ENCODE measurements around the gene DTX3.

DTX3 gene

DNA sequence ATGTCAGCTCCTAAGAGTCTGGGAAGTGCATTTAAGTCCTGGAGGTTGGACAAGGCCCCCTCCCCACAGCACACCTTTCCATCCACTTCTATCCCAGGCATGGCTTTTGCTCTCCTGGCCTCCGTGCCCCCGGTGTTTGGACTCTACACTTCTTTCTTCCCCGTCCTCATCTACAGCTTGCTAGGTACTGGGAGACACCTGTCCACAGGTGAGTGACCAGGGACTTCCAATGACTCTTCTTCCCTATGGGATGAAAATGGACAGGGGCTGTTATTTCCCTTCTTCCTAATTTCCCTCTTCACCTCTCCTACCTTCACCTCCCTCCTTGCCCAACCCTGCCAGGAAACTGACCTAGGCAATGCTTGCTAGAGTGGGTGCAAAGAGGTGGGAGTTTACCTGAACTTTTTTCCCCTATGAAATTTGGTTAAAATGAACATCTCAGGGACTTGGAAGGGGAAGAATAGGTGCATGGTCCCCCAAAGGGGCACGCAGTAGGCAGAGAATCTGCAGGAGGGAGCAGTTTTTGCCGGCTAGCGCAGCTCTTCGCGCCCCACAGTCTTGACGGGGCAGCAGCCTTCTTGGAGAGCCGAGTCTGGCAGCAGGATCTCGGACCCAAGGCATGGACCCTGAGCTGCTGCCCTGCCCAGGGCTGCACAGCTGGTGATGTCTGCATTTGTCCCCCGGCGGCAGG lies 15.8 kb downstream of the DTX3 start:
- no peak for DNase-seq (ENCODE audit: low spot score)

DNA sequence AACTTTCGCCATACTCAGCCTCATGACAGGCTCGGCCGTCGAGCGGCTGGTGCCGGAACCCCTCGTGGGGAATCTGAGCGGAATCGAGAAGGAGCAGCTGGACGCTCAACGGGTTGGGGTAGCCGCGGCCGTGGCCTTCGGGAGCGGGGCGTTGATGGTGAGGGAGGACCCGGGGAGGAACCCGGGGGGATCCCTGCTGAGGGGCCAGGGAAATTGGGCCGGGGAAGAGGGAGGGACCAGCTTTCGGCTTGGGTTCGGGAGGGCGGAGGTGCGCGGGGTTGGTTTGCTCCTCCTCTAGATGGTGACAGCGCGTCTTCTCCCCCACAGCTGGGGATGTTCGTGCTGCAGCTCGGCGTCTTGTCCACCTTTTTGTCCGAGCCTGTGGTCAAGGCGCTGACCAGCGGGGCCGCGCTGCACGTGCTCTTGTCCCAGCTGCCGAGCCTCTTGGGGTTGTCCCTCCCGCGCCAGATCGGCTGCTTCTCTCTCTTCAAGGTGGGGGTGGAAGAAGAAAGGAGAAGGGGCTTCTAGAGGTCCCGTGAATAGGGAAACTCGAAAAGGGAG lies 16.4 kb downstream of the DTX3 start:
- no peak for DNase-seq (ENCODE audit: low spot score)

DNA sequence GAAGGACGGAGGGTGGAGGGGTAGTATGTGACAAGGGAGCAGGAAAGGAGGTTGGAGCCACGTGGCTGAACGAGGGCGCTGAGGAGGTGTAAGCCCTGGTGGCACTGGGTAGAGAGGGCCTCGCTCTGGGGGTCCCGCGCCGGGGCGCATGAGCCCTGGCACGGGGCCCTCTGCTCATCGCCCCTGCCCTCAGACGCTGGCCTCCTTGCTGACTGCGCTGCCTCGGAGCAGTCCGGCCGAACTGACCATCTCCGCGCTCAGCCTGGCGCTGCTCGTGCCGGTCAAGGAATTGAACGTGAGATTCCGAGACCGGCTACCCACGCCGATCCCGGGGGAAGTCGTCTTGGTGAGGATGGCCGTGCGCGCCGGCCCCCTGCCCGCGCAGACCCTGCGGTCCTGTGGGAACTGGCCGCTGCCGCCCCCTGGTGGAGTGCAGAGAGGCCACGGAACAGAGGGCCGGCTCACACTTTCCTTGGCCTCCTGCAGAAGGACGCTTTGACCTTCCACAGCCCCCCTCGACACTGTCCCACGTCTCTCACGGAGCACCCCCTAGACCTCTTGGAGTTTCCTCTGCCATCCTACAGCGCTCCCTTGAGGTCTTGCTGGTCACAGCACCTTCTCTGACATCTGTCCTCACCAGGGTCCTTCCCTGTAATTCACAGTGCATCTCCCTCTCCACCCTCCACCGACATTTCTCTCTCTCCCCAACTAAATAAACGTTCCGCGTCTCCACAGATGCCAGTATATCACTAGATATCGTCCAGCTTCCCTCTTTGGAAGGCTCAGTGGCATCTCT lies 17.1 kb downstream of the DTX3 start:
- peak; percentile 41 for DNase-seq (ENCODE audit: low spot score)

DNA sequence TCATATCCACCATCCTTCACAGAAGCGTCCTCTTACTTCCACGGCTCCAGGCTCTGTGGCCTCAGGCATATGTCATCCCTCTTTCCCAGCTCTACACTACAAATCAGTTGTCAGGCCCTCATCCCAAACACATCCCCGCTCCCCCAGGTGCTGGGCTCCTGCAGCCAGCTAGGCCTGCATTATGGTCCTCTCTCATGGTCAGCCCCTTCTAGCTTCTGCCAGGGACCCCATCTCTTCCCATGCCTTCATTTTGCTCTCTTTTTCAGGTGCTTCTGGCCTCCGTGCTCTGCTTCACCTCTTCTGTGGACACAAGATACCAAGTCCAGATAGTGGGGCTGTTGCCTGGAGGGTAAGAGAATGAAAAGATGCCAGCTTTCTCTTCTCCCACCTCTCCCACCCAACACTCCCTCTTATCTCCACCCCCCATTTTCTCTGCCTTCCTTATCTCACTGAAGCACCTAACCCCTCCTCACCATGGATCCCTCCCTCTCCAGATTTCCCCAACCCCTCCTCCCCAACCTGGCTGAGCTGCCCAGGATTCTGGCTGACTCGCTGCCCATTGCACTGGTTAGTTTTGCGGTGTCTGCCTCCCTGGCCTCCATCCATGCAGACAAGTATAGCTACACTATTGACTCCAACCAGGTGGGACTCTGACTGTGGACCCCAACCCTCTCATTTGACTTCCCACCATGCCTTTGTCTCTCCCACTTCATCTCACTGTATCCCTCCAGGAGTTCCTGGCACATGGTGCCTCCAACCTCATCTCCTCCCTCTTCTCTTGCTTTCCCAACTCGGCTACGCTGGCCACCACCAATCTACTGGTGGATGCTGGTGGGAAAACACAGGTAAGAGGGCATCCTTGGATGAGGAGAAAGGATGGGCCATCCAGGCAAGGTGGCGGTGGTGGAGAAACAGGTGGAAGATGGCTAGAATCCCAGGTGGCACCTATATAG lies 17.9 kb downstream of the DTX3 start:
- DNase-seq (ENCODE audit: low spot score), result no peak

DNA sequence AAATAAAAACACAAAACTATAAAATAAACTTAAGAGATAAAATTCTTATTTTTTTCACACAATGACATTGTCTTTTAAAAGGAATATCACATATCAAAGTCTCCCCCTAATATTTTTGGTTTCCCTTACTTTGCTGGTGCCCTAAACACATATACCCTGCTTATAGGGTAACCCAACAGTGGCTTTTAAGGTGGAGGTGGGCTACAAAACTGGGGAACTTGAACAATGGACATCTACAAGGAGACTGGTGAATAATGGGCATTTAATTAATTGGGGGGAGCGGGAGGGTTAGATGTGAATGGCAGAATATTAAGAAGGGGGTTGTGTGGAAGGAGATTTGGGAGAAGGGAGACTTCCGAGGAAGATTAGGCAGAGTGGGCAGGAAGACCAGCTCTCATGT lies 18.8 kb downstream of the DTX3 start:
- DNase-seq (ENCODE audit: low spot score), result no peak

DNA sequence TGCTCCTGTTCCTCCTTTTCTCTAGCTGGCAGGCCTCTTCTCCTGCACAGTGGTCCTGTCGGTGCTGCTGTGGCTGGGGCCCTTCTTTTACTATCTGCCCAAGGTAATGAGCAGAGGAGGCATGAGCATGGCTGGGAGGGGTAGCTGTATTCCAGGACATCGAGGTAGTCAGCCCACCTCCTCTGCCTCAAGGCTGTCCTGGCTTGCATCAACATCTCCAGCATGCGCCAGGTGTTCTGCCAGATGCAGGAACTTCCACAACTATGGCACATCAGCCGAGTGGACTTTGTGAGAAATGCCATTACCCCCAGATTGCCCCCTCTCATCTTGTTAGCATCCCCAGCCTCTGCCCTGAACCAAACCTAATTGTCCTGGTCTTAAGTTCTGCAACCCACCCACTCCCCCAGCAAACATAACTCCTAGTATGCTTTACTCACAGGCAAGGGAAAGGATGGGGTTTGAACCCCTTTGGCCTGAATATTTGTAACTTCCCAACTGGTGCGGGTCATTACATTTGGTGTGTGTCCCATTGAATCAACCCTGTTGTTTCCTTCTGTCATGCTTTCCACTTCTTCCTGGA lies 19.3 kb downstream of the DTX3 start:
- no peak for DNase-seq (ENCODE audit: low spot score)

DNA sequence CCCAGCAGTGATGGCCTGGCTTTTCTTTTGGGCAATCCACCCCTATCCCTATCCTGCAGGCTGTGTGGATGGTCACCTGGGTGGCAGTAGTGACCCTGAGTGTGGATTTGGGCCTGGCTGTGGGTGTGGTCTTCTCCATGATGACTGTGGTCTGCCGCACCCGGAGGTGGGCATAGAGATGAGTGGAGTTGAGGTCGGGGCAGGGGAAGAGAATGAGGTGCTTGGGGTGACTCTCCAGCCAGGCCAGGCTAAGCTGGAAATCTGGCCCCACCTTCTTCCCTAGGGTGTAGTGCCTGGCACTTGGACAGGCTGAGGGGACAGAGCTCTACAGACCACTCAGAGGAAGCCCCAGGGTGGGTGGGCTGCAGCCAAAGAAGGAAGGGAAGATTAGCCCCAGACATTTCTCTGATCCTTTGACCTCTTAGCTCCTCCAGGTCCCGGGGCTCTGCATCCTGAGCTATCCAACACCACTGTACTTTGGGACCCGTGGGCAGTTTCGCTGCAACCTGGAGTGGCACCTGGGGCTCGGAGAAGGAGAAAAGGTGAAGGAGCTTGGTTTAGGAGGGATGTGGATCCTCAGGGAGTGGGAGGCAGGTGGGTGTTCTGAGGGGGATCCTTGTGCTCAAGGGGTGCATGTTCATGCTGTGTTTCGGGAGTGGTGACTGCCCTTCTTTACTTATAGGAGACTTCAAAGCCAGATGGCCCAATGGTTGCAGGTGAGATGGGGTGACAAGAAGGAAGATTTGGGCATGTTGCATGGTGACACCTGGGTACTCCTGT lies 20.0 kb downstream of the DTX3 start:
- DNase-seq (ENCODE audit: low spot score), result no peak

DNA sequence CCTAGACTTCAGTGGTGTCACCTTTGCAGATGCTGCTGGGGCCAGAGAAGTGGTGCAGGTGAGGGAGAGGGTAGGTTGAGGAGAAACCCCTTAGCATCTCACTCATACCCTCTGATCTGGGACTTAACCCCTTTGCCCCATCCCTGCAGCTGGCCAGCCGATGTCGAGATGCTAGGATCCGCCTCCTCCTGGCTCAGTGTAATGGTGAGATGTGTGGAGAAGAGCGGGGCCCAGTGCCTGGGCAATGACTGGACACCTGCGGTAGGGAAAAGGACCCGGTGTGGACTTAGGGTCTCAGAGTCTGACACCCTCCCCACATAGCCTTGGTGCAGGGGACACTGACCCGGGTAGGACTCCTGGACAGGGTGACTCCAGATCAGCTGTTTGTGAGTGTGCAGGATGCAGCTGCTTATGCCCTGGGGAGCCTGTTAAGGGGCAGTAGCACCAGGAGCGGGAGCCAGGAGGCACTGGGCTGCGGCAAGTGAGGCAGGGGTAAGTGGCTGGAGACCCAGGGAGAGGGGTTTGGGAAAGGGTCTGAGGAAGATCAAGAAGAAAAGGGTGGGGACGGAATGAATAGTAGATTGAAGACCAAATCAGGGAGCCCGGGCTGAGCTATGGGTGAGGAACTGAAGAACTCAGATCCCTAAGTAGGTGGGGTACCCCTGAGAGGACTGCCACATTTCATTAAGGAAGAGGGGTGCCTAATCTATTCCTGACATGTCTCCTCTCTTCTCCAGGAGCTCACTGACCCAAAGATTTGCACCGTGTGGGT lies 20.8 kb downstream of the DTX3 start:
- no peak for DNase-seq (ENCODE audit: low spot score)

DNA sequence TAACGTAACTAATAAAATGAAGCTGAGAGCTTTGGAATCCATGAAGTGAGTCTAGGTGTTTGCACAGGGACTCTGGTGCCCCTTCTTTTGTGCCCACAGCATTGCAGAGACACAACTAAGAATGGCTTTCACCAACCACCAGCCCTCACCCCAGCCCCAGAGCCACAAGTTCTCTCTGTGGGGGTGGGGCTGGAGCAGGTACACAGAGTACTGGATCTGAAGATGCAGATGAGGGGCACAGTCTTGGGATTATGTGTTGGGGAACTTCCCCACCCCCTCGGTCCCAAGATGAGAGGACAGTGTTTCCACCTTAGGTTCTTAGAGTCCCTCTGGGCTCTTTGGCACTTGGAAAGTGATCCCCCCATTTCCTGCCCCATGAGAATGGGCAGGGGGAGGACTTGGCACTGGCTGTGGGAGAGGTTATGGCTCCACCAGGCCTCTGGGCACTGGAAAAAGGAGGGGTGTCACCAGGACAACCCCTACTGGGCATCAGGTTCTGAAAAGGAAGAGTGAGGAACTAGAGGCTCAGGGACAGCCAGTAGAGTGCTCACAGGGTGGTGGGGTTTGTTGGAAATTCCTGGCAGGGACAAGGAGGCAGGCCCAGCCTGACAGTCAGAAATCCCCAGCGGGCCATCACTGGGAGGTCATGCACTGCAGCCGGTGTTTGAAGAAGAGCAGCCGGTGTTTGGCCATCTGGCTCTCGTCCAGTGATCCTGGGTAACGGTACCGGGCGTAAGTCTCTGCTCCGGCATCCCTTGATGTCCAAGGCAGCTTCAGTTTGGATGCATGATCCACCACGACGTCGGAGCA lies 21.7 kb downstream of the DTX3 start:
- no peak for DNase-seq (ENCODE audit: low spot score)

DNA sequence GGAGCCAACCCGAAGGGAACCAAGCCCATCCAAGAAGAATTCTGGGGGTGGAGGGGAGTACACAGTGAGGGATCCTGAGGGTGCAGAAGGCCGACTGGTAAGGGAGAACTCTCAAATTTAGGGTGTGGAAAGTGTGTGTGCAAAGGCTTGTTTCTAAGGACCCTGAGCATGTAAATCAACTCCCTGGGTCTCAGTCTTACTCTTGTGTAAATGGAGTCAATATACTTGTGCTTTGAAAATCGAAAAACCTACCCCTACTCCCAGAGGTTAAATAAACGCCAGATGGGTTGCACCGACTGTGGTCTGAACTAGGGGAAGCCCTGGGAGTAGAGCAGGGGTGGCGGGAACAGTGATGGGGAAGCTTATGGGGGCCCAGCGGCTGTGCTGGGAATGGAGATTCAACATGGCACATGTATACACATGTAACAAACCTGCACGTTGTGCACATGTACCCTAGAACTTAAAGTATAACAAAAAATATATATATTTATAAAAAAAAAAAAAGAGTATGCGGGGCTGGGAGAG lies 22.4 kb downstream of the DTX3 start:
- no peak for DNase-seq (ENCODE audit: low spot score)

DNA sequence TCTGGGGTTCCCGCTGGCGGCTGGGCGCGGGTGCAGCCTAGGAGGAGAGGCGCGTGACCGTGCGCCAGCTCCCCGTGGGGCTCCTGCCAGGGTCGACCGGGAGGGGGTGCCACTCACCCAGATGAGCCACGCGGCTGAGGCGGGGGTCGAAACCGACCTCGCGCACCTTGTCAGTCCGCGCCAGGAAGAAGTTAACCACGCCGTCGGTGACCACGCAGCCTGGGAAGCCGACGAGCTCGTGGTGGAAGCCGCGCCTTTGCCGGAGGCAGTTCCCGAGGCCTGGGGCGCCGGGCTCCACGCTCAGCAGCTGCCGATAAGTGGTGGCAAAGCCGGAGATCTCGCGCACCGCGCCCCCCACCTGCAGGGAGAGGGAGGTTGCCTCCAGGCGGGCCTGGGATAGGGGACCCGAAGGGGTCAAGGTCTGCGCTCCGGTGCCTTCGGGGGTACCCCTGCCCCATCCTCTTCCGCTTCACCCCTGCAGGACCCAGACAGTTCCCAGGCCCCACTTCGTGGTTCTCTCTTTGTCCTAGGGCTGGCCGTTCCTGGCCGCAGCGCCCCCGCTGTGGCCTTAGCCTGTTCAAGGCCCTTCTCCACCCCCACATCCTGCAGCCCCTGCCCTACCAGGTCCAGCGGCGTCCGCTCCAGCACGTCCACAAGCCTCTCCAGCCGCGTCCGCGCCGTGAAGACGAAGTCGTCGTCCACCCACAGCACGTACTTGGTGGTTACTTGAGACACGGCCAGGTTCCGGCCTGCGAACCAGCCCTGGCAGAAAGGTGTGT lies 23.1 kb downstream of the DTX3 start:
- DNase-seq (ENCODE audit: low spot score), result no peak

DNA sequence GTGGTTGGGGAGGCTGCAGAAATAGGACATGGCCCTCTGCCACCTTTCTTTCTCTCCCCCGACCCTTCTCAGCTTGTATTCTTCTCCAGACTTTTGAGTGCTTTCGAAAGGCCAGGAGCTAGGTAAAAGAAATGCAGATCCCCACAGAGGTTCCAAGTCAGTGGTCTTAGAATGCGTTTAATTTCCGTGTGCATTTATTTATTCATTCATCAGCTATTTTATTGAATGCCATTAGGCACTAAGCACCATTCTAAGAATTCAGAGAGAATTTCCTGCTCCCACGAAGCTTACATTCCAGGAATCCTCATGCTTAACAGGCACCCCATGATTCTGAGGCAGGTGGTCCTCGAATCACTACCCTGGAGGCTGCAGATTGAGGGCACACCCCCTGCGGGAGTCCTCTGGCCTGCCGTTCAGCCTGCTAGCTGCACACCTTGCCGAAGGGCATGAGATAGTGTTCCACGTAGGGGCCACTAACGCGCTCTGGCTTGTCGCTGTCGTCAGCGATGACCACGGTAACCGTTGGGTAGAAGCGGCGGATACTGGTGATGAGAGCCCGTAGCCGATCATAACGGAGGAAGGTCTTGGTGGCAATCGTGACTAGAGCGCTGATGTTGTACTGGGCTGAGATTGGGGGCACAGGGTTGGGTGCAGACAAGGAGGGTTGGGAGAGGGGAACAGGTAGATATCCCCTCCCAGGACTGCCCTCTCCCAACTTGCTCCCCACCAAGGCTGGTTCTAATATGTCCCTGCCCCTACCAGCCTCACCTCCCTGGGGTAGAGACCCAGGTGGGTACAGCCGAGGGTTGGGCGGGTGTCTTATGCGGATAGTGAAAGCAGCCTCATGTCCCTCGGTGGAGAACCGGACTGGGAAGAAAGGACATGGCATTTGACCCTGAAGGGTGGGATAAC lies 23.9 kb downstream of the DTX3 start:
- no peak for DNase-seq (ENCODE audit: low spot score)

DNA sequence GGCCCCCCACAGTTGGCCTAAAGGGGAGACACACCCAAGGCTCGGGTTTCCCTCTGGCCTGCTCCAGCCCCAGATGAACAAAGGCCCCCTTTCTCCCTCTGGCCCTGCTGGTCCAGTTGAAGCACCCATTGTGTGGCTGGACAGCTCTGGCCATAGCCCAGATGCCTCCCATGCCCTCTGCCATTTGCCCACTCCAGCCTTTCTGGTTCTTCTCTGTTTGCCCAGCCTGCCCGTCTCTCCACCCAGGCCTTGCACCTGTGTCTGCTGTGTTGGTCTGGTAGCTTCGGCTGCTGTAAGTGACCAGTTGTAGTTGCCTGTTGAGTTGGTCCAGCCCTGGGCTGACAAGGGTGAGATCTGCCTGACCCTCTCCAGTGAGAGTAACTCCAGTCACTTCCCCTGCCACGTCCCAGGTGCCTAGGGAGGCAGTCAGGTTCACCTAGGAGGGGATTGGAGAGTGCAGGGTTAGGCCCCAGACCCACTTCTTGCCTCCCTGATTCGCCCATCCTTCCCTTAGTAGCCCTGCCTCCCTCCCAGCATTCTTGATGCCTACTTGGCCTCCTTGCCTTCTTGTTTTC lies 25.4 kb downstream of the DTX3 start:
- no peak for DNase-seq (ENCODE audit: low spot score)

DNA sequence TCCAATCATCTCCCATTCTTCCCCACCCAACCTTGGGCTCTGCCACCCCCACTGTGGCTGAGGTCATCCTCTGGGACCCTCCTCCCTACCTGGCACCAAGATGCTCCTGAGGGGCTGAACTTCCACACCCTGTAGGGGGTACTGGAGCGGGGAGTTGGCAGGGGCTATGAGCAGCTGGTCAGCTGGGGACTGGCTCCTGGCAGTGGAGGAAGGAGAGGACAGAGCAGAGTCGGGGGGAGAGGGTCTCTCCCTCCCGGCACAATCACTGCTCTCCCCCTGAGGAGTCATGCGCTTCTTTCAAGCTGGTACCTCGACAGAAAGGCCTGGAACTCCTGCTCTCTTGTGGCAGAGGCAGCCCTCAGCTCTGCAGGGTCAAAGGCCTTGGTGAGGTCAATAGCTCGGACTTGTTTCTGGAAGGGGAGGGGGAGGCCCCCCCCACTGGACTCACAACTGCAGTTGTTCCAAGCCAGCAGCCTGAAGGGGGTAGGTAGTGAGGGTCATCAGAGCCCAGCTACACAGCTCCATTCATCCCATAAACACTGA lies 26.3 kb downstream of the DTX3 start:
- no peak for DNase-seq (ENCODE audit: low spot score)

DNA sequence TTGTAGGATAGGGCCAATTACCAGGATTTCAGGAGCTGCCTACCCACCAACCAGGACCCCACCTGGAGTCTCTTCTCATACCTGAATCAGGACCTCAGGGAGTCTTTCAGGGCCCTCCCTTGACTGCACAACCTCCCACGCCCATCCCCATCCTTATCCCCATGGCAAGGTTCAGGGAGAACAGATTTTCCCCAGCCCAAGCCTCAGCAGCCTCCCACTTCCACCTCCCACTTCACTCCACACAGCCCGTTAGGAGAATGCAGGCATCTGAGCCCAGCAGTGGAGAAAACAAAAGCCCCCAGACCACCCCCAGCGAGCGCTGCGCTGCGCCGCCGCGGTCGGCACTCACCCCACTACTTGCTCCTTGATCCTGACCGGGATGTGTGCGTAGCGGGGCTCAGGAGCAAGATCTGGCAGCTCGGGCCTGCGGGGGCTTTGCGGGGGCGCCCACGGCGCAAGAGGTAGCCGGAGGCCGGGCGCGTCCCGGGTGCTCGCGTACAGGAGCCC lies 27.0 kb downstream of the DTX3 start:
- no peak for DNase-seq (ENCODE audit: low spot score)
